GM10266 (cell line): ENCODE results near the gene LRRC25.
A peak's percentile ranks its signal among the peaks of the same experiment; 100 is the strongest.

ENCODE experiments used
- DNase-seq: peaks from one replicate; pipeline ENCODE4 v3.0.0; 2012; ENCODE audit errors: extremely low spot score
- TF ChIP-seq, protein P1 (sequence below): IDR thresholded peaks from 2 replicates; pipeline ENCODE4 v1.5.1; 2012; ENCODE audit warnings: mild to moderate bottlenecking, low read depth; ENCODE audit not compliant: control insufficient read depth, insufficient read depth; ENCODE audit errors: missing control alignments

The LRRC25 gene

GRCh38 chr19:18439025-18439909 lies 41.8 kb upstream of the LRRC25 start:
- DNase-seq: no peak
- TF ChIP-seq, protein P1, sequence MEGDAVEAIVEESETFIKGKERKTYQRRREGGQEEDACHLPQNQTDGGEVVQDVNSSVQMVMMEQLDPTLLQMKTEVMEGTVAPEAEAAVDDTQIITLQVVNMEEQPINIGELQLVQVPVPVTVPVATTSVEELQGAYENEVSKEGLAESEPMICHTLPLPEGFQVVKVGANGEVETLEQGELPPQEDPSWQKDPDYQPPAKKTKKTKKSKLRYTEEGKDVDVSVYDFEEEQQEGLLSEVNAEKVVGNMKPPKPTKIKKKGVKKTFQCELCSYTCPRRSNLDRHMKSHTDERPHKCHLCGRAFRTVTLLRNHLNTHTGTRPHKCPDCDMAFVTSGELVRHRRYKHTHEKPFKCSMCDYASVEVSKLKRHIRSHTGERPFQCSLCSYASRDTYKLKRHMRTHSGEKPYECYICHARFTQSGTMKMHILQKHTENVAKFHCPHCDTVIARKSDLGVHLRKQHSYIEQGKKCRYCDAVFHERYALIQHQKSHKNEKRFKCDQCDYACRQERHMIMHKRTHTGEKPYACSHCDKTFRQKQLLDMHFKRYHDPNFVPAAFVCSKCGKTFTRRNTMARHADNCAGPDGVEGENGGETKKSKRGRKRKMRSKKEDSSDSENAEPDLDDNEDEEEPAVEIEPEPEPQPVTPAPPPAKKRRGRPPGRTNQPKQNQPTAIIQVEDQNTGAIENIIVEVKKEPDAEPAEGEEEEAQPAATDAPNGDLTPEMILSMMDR: no peak

DNA sequence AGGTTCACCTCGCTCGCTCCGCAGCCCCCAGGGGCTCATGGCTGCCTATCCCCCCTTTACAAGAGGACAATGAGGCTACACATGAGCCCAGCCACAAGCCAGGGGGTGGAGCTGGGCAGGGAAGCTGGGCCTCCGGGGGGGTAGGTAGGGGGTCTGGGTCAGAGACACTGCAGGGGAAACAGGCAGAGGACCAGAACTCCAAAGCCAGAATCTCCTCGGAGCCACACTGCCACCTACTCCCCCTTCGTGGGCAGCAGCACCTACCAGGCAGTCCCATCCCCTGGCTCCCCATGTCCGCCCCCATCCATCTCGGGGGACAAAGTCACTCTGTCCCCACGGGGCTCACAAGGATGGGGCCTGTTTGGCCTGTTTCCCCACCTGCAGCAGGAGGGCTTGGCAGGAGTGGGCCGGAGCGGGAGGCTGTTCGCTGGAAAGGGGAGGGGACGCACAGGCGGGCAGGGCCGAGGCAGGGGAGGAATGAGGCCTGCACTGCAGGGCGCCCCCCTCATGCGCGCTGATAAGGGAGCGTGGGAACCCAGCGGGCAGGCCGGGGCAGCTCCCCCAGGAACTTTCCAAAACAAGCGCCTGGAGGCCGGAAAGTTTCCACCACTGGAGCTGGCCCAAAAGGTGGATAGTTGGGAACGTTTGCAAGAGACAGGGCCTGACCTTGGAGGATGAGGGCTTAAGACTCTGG lies 41.1 kb upstream of the LRRC25 start:
- TF ChIP-seq, protein P1: no peak
- no peak for DNase-seq

DNA sequence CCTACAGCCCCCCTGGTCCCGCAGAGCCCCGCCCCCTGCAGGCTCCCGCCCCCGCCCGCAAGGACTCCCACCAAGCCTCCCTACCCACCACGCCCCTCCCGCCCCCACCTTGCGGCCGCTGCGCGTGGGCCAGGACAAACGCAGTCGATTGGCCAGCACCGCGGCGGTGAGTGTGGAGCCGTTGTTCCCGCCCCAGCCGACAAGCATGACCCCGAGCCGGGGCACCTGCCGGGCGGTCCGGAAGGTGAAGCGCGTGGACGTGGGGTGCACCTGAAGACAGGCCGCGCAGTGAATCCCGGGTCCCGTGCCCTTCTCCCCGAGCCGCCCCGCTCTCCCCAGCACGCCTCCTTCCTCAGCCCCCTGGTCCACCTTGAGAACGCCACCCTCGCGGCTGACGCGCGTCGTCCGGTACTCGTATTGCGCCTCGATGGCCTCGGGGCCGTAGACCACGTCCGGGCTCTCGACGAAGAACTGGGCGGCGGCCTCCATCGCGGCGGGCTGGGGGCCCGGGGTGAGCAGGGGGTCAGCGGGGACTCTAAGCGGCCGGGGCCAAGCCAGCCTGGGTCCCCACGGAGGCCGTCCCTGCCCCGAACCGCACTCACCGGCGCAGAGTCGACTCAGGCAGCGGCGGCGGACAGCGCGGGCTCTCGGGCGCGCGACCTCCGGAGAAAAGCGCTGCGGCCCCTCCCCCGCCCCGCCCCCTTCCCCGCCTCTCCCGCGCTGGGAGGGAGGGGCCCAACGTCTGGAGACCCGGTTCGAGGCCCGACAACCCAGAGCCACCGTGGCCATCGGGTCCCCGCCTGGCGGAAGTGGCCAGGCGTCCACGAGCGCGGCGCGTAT lies 40.3 kb upstream of the LRRC25 start, which contains the start of gene ISYNA1:
Gene ISYNA1, minus strand, starts transcription at position 643 of the 840 bp plus-strand sequence. Its CDS starts 154 bp downstream, at position 489.
- TF ChIP-seq, protein P1: no peak
- peak; percentile 82 for DNase-seq

GRCh38 chr19:18436671-18437490 lies 39.5 kb upstream of the LRRC25 start:
- DNase-seq: peak; percentile 98
- TF ChIP-seq, protein P1: no peak

DNA sequence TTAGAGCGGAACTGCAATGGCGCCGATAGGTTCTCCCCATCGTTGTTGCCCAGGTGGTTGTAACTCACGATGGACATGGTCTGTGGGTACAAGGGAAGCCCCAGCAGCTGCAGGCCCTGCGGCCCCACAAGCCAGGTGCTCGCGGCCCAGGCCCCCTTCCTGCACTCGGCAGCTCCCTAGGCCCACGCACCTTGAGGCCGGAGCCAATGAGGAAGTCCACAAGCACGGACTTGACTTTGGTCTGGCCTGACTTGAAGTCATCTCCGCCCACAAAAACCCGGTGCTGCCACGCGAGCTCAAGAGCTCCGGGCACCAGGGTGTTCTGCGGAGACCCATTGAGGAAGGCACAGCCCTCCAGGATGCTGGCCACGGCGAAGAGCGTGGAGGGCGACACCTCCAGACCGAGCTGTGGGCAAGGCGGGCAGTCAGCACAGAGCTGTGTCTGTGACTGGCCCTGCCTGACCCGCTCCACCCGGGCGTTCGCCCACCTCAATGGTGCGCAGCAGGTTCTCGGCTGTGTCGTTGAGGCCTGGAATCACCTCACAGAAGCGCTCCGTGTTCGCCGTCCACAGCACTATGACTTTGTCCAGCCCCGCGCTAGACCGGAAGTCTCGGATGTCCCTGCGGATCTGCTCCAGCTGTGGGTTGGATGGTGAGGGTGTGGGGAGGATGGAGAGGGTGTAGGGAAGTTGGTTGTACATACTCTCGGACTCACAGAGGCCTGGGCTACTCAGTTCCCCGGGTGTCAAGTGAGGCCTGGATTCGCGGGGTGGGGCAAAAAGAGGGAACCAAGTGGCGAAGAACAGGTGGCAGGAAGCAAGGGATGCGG lies 38.6 kb upstream of the LRRC25 start:
- TF ChIP-seq, protein P1: no peak
- no peak for DNase-seq

GRCh38 chr19:18435178-18435841 lies 37.9 kb upstream of the LRRC25 start:
- DNase-seq: no peak

More at GRCh38 chr19:18435178-18435841, 37.9 kb upstream of the LRRC25 start:
- TF ChIP-seq, protein P1: no peak
